H1 (cell line): ENCODE measurements around the gene TOB1.

Source experiments
- ATF2 ChIP-seq: IDR thresholded peaks from 2 replicates; pipeline ENCODE4 v1.6.1; 2012; ENCODE audit warnings: low read length, inconsistent platforms
- ATF3 ChIP-seq: IDR thresholded peaks from 2 replicates; pipeline ENCODE4 v1.6.1; 2011; ENCODE audit warnings: low read depth, mild to moderate bottlenecking, low read length; ENCODE audit not compliant: insufficient read depth
- CEBPB ChIP-seq: IDR thresholded peaks from 2 replicates; pipeline ENCODE4 v1.6.1; 2012; ENCODE audit warnings: low read depth, low read length
- CHD2 ChIP-seq: IDR thresholded peaks from 2 replicates; pipeline ENCODE4 v1.6.1; 2012; ENCODE audit warnings: low read length, improper control_type of control experiment
- HDAC2 ChIP-seq, 2 experiments: fragments of 300-600 bp in 1 of 2; sonication (generic) in 1 of 2; IDR thresholded peaks; 2 replicates each; pipeline ENCODE4 v1.6.1; 2011 to 2012; ENCODE audit warnings: low read depth in 2 of 2, low read length in 2 of 2, mild to moderate bottlenecking in 2 of 2, moderate library complexity in 2 of 2, borderline replicate concordance in 1 of 2, inconsistent platforms in 1 of 2
- JUND ChIP-seq: IDR thresholded peaks from 2 replicates; pipeline ENCODE4 v1.6.1; 2011; ENCODE audit warnings: mild to moderate bottlenecking, improper control_type of control experiment, low read length
- KDM4A ChIP-seq: IDR thresholded peaks from one replicate; pipeline ENCODE4 v1.7.1; 2012; ENCODE audit warnings: low read depth, mild to moderate bottlenecking, moderate library complexity, low read length, inconsistent platforms; ENCODE audit not compliant: severe bottlenecking
- POLR2A ChIP-seq, 2 experiments: IDR thresholded peaks; 1 replicate in 1 of 2; 2 replicates in 1 of 2; pipeline ENCODE4 v1.6.1; 2011; ENCODE audit warnings: low read depth in 2 of 2, low read length in 2 of 2, mild to moderate bottlenecking in 2 of 2; ENCODE audit errors: control extremely low read depth in 1 of 2
- POLR2AphosphoS5 ChIP-seq: IDR thresholded peaks from 2 replicates; pipeline ENCODE4 v1.6.1; 2011; ENCODE audit warnings: low read depth, low read length
- RAD21 ChIP-seq, 2 experiments: IDR thresholded peaks in 1 of 2; conservative IDR thresholded peaks in 1 of 2; 2 replicates each; pipeline ENCODE4 v1.6.1; 2011; ENCODE audit warnings: low read depth in 2 of 2, low read length in 2 of 2, improper control_type of control experiment in 1 of 2, inconsistent platforms in 1 of 2, mild to moderate bottlenecking in 1 of 2, moderate library complexity in 1 of 2
- RNF2 ChIP-seq: fragments of 200-900, 300-1000 bp; sonication (generic); IDR thresholded peaks from 2 replicates; pipeline ENCODE4 v1.7.1; 2016; ENCODE audit warnings: borderline replicate concordance, low read depth, mild to moderate bottlenecking, antibody characterized with exemption, low read length; ENCODE audit not compliant: poor library complexity, severe bottlenecking; ENCODE audit errors: missing control alignments
- YY1 ChIP-seq: IDR thresholded peaks from 2 replicates; pipeline ENCODE4 v1.6.1; 2011; ENCODE audit warnings: low read depth, mild to moderate bottlenecking, low read length
- TF ChIP-seq, protein P1 (sequence below), 3 experiments: IDR thresholded peaks; 1 replicate in 2 of 3; 2 replicates in 1 of 3; pipeline versions ENCODE4 v1.5.1 to v1.6.1; 2011; ENCODE audit warnings: low read length in 3 of 3, mild to moderate bottlenecking in 3 of 3, inconsistent platforms in 2 of 3, low read depth in 1 of 3, moderate library complexity in 1 of 3; ENCODE audit not compliant: insufficient read depth in 1 of 3; ENCODE audit errors: control extremely low read depth in 1 of 3

DNA sequence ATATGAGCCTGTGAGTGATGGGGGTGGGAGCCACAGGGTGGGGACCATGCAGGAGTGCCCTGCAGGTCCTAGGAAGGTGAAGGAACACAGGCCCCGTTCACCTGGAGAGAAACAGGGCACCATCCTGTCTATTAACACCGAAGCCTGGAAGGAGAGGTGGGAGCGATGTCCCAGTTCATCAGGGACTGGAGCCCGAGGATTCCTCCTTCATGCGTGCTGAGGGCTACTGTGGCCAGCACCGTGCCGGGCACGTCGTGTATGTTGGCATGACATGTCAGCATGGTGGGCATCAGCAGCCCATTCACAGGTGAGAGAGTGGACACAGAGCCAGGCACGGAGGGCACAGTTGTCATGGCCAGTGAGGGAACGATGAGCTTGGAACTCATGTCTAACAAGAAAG lies 29.3 kb downstream of the TOB1 start:
- TF ChIP-seq, protein P1, sequence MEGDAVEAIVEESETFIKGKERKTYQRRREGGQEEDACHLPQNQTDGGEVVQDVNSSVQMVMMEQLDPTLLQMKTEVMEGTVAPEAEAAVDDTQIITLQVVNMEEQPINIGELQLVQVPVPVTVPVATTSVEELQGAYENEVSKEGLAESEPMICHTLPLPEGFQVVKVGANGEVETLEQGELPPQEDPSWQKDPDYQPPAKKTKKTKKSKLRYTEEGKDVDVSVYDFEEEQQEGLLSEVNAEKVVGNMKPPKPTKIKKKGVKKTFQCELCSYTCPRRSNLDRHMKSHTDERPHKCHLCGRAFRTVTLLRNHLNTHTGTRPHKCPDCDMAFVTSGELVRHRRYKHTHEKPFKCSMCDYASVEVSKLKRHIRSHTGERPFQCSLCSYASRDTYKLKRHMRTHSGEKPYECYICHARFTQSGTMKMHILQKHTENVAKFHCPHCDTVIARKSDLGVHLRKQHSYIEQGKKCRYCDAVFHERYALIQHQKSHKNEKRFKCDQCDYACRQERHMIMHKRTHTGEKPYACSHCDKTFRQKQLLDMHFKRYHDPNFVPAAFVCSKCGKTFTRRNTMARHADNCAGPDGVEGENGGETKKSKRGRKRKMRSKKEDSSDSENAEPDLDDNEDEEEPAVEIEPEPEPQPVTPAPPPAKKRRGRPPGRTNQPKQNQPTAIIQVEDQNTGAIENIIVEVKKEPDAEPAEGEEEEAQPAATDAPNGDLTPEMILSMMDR (IDR thresholded peaks at IDR 0.05; ENCODE audit: control extremely low read depth in 1 of 3, insufficient read depth in 1 of 3, low read depth in 1 of 3, low read length in 3 of 3) = no peak
- no peak for TF ChIP-seq JUND
- TF ChIP-seq RAD21 (IDR thresholded peaks at IDR 0.05 in 1 of 2, conservative IDR thresholded peaks at IDR 0.05 in 1 of 2; ENCODE audit: low read depth in 2 of 2, low read length in 2 of 2) = no peak
- TF ChIP-seq CEBPB = no peak
- TF ChIP-seq HDAC2 (IDR thresholded peaks at IDR 0.05; ENCODE audit: borderline replicate concordance in 1 of 2, low read depth in 2 of 2, low read length in 2 of 2) = no peak
- TF ChIP-seq RNF2 = no peak
- TF ChIP-seq ATF2 = no peak
- no peak for TF ChIP-seq CHD2
- no peak for TF ChIP-seq POLR2AphosphoS5
- no peak for TF ChIP-seq ATF3
- no peak for TF ChIP-seq YY1
- no peak for TF ChIP-seq POLR2A (IDR thresholded peaks at IDR 0.05; ENCODE audit: control extremely low read depth in 1 of 2, low read depth in 2 of 2, low read length in 2 of 2)
- TF ChIP-seq KDM4A = no peak
